Esophagus (tissue), 2 donors: ENCODE measurements around the gene CHST14. TPM values are rescaled to one million over a fixed set of nuclear protein-coding genes. Genes with fewer than 3 reads are reported as not detected.

ENCODE experiments used
- H3K27ac ChIP-seq, 2 donors: one replicate each; pipeline ENCODE4 v1.5.1; 2013; ENCODE audit warnings: low read depth in 2 of 2, mild to moderate bottlenecking in 2 of 2, inconsistent platforms in 1 of 2, low read length in 1 of 2, moderate library complexity in 1 of 2
- H3K27me3 ChIP-seq, 2 donors: one replicate each; pipeline ENCODE4 v1.6.1; 2013; ENCODE audit warnings: low read length in 2 of 2, control low read depth in 1 of 2, mild to moderate bottlenecking in 1 of 2; ENCODE audit not compliant: insufficient read depth in 2 of 2, control insufficient read depth in 1 of 2
- H3K36me3 ChIP-seq, 2 donors: one replicate each; pipeline ENCODE4 v1.6.1; 2013; ENCODE audit warnings: low read length in 1 of 2; ENCODE audit not compliant: control insufficient read depth in 2 of 2, insufficient read depth in 2 of 2
- H3K4me1 ChIP-seq, 2 donors: one replicate each; pipeline ENCODE4 v1.6.1; 2013; ENCODE audit warnings: low read length in 1 of 2; ENCODE audit not compliant: control insufficient read depth in 2 of 2, insufficient read depth in 2 of 2
- H3K4me3 ChIP-seq, 2 donors: one replicate each; pipeline ENCODE4 v1.5.1; 2013; ENCODE audit warnings: low read length in 2 of 2, mild to moderate bottlenecking in 2 of 2, low read depth in 1 of 2, moderate library complexity in 1 of 2
- H3K9me3 ChIP-seq, 2 donors: one replicate each; pipeline ENCODE4 v1.6.1; 2013; ENCODE audit warnings: mild to moderate bottlenecking in 2 of 2, low read depth in 1 of 2, low read length in 1 of 2, moderate library complexity in 1 of 2; ENCODE audit not compliant: control insufficient read depth in 2 of 2, insufficient read depth in 1 of 2
- WGBS, 2 donors: extraction: QIAGEN DNeasy Blood & Tissue Kit; methylation state at CpG; one replicate each; pipeline ENCODE4 v1.1.7; 2013; 5-methylcytosine and 5-hydroxymethylcytosine counted together
- polyA plus RNA-seq, 2 donors: library from polyadenylated mRNA; stranded (reverse); fragments of 200-250 nt; gene quantifications; one replicate each; pipeline ENCODE4 v1.2.3, GENCODE V29; 2013
- donor health status: healthy with polysubstance abuse.
- donor health status: Bipolar disorder and iron deficiency.

The CHST14 gene
- polyA plus RNA-seq, 2 donors: 4.3 to 4.4 TPM

DNA sequence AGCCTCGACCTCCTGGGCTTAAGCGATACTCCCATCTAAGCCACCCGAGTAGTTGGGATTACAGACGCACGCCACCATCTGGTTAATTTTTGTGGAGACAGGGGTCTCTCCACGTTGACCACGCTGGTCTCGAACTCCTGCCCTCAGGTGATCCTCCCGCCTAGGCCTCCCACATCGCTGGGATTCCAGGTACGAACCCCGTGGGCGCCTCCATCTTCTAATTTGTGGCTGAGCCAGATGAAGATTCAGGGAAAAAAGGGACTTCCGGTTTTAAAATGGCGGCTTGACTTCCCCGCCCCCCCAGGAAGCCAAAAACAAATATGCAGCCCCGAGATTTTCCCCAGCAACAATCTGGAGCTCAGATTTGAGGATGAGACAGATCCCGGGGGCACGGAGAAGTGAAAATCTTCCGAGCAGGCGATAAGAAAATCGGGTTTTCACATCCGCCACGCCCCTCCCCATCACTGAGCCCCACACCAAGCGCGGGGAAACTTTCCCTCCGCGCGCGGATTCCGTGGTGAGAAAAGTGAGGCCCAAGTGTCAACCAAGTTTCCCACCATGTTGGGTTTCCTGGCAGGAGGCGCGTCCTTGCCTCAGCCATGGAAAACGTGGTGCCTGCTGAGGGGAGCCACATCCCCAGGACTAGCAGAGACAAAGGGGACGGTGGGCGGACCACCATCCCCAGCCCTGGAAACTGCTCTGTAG is 15.4 kb downstream of the CHST14 start:
- Histone ChIP-seq H3K4me3 (no peak overlapping the region), H3K36me3 (no peaks in the 10 kb centered on the region), H3K4me1 (no peaks in the 10 kb centered on the region), H3K27me3 (no peaks in the 10 kb centered on the region), H3K27ac (no peak overlapping the region), H3K9me3 (no peaks in the 10 kb centered on the region)
- WGBS, 2 donors: 85 to 91% methylated on average over 36 of the region's 36 CpGs

DNA sequence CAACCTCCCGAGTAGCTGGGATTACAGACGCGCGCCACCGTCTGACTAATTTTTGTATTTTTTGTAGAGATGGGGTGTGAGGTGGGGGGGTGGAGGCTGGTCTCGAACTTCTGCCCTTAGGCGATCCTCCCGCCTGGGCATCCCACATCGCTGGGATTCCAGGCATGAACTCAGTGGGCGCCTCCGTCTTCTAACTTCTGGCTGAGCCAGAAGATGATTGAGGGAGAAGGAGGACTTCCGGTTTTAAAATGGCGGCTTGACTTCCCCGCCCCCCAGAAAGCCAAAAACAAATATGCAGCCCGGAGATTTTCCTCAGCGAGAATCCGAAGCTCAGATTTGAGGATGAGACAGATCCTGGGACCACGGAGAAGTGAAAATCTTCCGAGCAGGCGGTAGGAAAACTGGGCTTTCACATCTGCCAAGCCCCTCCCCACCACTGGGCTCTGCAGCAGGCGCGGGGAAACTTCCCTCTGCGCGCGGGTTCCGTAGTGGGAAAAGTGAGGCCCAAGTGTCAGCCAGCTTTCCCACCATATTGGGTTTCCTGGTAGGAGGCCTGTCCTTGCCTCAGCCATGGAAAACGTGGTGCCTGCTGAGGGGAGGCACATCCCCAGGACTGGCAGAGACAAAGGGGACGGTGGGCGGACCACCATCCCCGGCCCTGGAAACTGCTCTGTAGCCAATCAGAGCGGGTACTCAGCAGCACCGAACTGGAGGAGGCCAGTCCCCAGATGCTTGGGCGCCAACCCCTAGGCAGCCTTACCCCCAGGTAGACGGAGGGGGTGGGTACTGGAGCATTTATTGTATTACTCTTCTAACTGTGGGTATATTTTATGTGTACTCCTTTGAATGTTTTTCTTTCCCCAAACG is 17.3 kb downstream of the CHST14 start:
- Histone ChIP-seq H3K36me3 (no peaks in the 10 kb centered on the region), H3K4me3 (no peak overlapping the region), H3K27me3 (no peaks in the 10 kb centered on the region), H3K27ac (no peak overlapping the region), H3K9me3 (no peaks in the 10 kb centered on the region), H3K4me1 (no peaks in the 10 kb centered on the region)
- 89% methylated on average over 35 of the region's 35 CpGs for WGBS, 2 donors

- Histone ChIP-seq H3K27me3 (no peaks in the 10 kb centered on the region), H3K4me3 (no peak overlapping the region), H3K4me1 (no peaks in the 10 kb centered on the region), H3K27ac (no peak overlapping the region), H3K36me3 (no peaks in the 10 kb centered on the region), H3K9me3 (no peaks in the 10 kb centered on the region)
- 84 to 89% methylated on average over 47 of the region's 47 CpGs for WGBS, 2 donors
Observed at GRCh38 chr15:40489274-40490175, 18.7 kb downstream of the CHST14 start.

- no peaks in the 10 kb centered on the region for H3K9me3 ChIP-seq
- no peaks in the 10 kb centered on the region for H3K27me3 ChIP-seq
- no peaks in the 10 kb centered on the region for H3K4me1 ChIP-seq
- no peaks in the 10 kb centered on the region for H3K36me3 ChIP-seq
- no peak overlapping the region for H3K27ac ChIP-seq
- H3K4me3 ChIP-seq: no peak overlapping the region
- 75 to 79% methylated on average over 8 of the region's 8 CpGs for WGBS, 2 donors
Observed at GRCh38 chr15:40493089-40493840, 22.5 kb downstream of the CHST14 start.

DNA sequence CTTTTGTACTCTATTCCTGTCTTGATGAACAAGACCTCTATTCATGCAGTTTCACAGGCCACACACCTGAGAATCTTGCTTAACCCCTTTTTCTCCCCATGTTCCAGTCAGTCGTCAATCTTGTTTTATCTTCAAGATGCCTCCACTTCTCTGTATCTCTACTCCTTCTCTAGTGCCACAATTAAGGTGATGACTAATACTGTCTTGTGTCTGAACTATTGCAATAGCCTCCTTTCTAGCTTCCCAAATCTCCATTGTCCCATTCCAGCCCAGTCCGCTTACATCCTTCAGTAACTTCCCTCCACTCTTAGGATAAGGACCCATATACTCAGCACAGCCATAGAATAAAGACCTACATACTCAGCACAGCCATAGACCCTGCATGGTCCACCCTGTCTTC is 24.7 kb downstream of the CHST14 start:
- Histone ChIP-seq H3K4me3 (no peak overlapping the region), H3K36me3 (no peaks in the 10 kb centered on the region), H3K9me3 (no peaks in the 10 kb centered on the region), H3K27ac (no peak overlapping the region), H3K27me3 (no peaks in the 10 kb centered on the region), H3K4me1 (no peaks in the 10 kb centered on the region)
- WGBS, 2 donors: 93% methylated on average over 2 of the region's 2 CpGs

DNA sequence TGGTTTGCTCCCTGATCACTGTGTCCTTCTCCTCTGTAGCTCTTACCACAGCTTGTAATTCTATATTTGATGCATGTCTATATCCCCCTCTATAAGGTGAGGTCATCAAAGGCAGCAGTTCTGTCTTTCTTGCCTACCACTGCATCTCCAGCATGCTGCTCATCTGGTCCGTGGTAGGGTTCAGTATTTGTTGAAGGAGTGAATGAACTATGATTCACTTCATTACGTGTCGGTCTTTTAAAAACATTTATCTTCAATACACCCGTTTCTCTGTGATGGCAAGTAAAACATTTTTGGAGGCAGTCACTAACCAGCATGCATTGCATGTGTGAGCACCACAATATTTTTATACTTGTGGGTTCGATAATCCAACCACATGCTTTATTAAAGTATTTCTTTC is 27.6 kb downstream of the CHST14 start:
- H3K27me3 ChIP-seq: no peaks in the 10 kb centered on the region
- no peaks in the 10 kb centered on the region for H3K4me1 ChIP-seq
- no peak overlapping the region for H3K4me3 ChIP-seq
- no peaks in the 10 kb centered on the region for H3K36me3 ChIP-seq
- H3K9me3 ChIP-seq: no peaks in the 10 kb centered on the region
- no peak overlapping the region for H3K27ac ChIP-seq
- 61 to 67% methylated on average over 5 of the region's 5 CpGs for whole genome bisulfite sequencing, 2 donors

DNA sequence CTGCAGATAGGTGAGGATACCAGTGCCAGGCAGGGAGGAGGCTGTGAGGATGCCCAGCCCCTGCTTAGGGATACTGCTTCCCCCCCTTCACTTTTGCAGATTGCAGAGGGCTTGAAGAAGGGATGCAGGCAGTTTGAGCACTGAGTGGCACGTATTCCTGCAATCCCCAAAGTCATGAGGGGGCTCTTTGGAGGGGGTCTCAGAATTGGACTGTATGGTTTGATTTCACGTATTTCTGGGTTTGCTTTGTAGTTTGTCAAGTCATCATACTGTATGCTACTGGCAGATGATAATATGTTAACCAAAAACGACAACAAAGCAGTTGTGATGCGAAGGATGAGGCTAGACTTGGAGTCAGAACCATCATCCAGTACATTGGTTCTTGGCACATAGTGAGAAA is 28.1 kb downstream of the CHST14 start:
- 76 to 77% methylated on average over 4 of the region's 4 CpGs for WGBS, 2 donors
- Histone ChIP-seq H3K4me3 (no peak overlapping the region), H3K9me3 (no peaks in the 10 kb centered on the region), H3K27me3 (no peaks in the 10 kb centered on the region), H3K4me1 (no peaks in the 10 kb centered on the region), H3K27ac (no peak overlapping the region), H3K36me3 (no peaks in the 10 kb centered on the region)

GRCh38 chr15:40499931-40500330 is 29.1 kb downstream of the CHST14 start:
- Histone ChIP-seq H3K9me3 (no peaks in the 10 kb centered on the region), H3K4me3 (no peak overlapping the region), H3K27ac (no peak overlapping the region), H3K27me3 (no peaks in the 10 kb centered on the region), H3K36me3 (no peaks in the 10 kb centered on the region), H3K4me1 (no peaks in the 10 kb centered on the region)
- 76 to 90% methylated on average over 4 of the region's 4 CpGs for WGBS, 2 donors
